Ramos (cell line): ENCODE results near the gene FUZ.

Experiments
- in situ Hi-C: fragments of 300-500 bp; cut with MboI; formaldehyde crosslinking; loops from one replicate; pipeline ENCODE4 v1.14.3; 2022; ENCODE audit warnings: low sequenced_read_pairs; ENCODE audit not compliant: unreplicated experiment

FUZ gene

GRCh38 chr19:49788857-49789256, 24.2 kb downstream of the FUZ start:
- in situ Hi-C loops: no loop called here

GRCh38 chr19:49787746-49788145, 25.3 kb downstream of the FUZ start:
- in situ Hi-C loops: no loop called here

GRCh38 chr19:49786376-49786820, 26.7 kb downstream of the FUZ start:
- in situ Hi-C loops: no loop called here

- in situ Hi-C loops: no loop called here
These were observed 30.6 kb downstream of the FUZ start for GRCh38 chr19:49782515-49782914.

- in situ Hi-C loops: no loop called here
These were observed 31.7 kb downstream of the FUZ start for GRCh38 chr19:49781394-49781793.

- in situ Hi-C loops: no loop called here
These were observed 32.2 kb downstream of the FUZ start for GRCh38 chr19:49780861-49781260.

GRCh38 chr19:49779731-49780555, 33.1 kb downstream of the FUZ start:
- in situ Hi-C loops: no loop called here

GRCh38 chr19:49776371-49776764, 36.7 kb downstream of the FUZ start:
- in situ Hi-C loops: no loop called here

- in situ Hi-C loops: no loop called here
These were observed 37.2 kb downstream of the FUZ start for GRCh38 chr19:49775742-49776370.

GRCh38 chr19:49774969-49775368, 38.1 kb downstream of the FUZ start:
- in situ Hi-C loops: no loop called here

GRCh38 chr19:49773663-49774350, 39.3 kb downstream of the FUZ start:
- in situ Hi-C loops: no loop called here

GRCh38 chr19:49772850-49773432, 40.2 kb downstream of the FUZ start:
- in situ Hi-C loops: no loop called here

GRCh38 chr19:49771674-49772139, 41.4 kb downstream of the FUZ start:
- in situ Hi-C loops: no loop called here

- in situ Hi-C loops: no loop called here
These were observed 42.6 kb downstream of the FUZ start for GRCh38 chr19:49770529-49770928.

GRCh38 chr19:49767967-49768581, 45.0 kb downstream of the FUZ start:
- in situ Hi-C loops: no loop called here

GRCh38 chr19:49767381-49767780, 45.7 kb downstream of the FUZ start:
- in situ Hi-C loops: no loop called here

- in situ Hi-C loops: no loop called here
These were observed 46.2 kb downstream of the FUZ start, which contains the start of gene AP2A1 for GRCh38 chr19:49766930-49767299. Gene AP2A1 (plus strand): TSS chr19:49767001. CDS start chr19:49767134, 133 bp downstream.

GRCh38 chr19:49766007-49766929, 46.8 kb downstream of the FUZ start:
- in situ Hi-C loops: no loop called here

GRCh38 chr19:49764341-49764740, 48.8 kb downstream of the FUZ start:
- in situ Hi-C loops: no loop called here
